Measurements from ENCODE around the gene MOCOS.

The MOCOS gene

GRCh38 chr18:36177913-36178312 is 9.4 kb upstream of the MOCOS start:
- no peak for DNase-seq (ENCODE audit: low read depth in 2 of 2)

- DNase-seq (ENCODE audit: low read depth in 2 of 2): peak; percentile 61 to 64
These were observed 7.5 kb upstream of the MOCOS start for GRCh38 chr18:36179562-36180355.

- DNase-seq (ENCODE audit: low read depth in 2 of 2): no peak
These were observed 5.9 kb upstream of the MOCOS start for GRCh38 chr18:36181441-36181840.

GRCh38 chr18:36181898-36182506 is 5.3 kb upstream of the MOCOS start:
- DNase-seq (ENCODE audit: low read depth in 2 of 2): no peak

- no peak for DNase-seq (ENCODE audit: low read depth in 2 of 2)
These were observed 4.3 kb upstream of the MOCOS start for GRCh38 chr18:36183033-36183432.

GRCh38 chr18:36183987-36184386 is 3.3 kb upstream of the MOCOS start:
- no peak for DNase-seq (ENCODE audit: low read depth in 2 of 2)

- DNase-seq (ENCODE audit: low read depth in 2 of 2): no peak
These were observed 2.1 kb upstream of the MOCOS start for GRCh38 chr18:36185157-36185556.

GRCh38 chr18:36185901-36186460 is 1.3 kb upstream of the MOCOS start:
- no peak for DNase-seq (ENCODE audit: low read depth in 2 of 2)

- no peak for DNase-seq (ENCODE audit: low read depth in 2 of 2)
These were observed 670 bp upstream of the MOCOS start for GRCh38 chr18:36186461-36187192.

GRCh38 chr18:36187826-36188721 is 777 bp downstream of the MOCOS start:
- no peak for DNase-seq (ENCODE audit: low read depth in 2 of 2)

GRCh38 chr18:36188916-36189315 is 1.6 kb downstream of the MOCOS start:
- no peak for DNase-seq (ENCODE audit: low read depth in 2 of 2)

- no peak for DNase-seq (ENCODE audit: low read depth in 2 of 2)
These were observed 2.2 kb downstream of the MOCOS start for GRCh38 chr18:36189486-36189885.

- no peak for DNase-seq (ENCODE audit: low read depth in 2 of 2)
These were observed 4.0 kb downstream of the MOCOS start for GRCh38 chr18:36191286-36191685.

GRCh38 chr18:36191711-36192110 is 4.4 kb downstream of the MOCOS start:
- no peak for DNase-seq (ENCODE audit: low read depth in 2 of 2)

GRCh38 chr18:36194600-36195315 is 7.5 kb downstream of the MOCOS start:
- DNase-seq (ENCODE audit: low read depth in 2 of 2): no peak

- no peak for DNase-seq (ENCODE audit: low read depth in 2 of 2)
These were observed 8.3 kb downstream of the MOCOS start for GRCh38 chr18:36195427-36196122.

GRCh38 chr18:36196238-36196995 is 9.1 kb downstream of the MOCOS start:
- DNase-seq (ENCODE audit: low read depth in 2 of 2): no peak

GRCh38 chr18:36197511-36198166 is 10.3 kb downstream of the MOCOS start:
- no peak for DNase-seq (ENCODE audit: low read depth in 2 of 2)
